GM20000 (cell line): ENCODE results near the gene PCGF3.

Experiments
- DNase-seq: peaks from one replicate; pipeline ENCODE4 v3.0.0; 2012; ENCODE audit warnings: low spot score
- CTCF ChIP-seq: IDR thresholded peaks from 2 replicates; pipeline ENCODE4 v1.5.1; 2012; ENCODE audit warnings: mild to moderate bottlenecking, control low read depth; ENCODE audit errors: extremely low read depth, missing control alignments

The PCGF3 gene

GRCh38 chr4:721261-722168 is 15.9 kb downstream of the PCGF3 start:
- no peak for DNase-seq
- no peak for TF ChIP-seq CTCF

GRCh38 chr4:722169-722725 is 16.6 kb downstream of the PCGF3 start:
- DNase-seq: no peak
- no peak for TF ChIP-seq CTCF

DNA sequence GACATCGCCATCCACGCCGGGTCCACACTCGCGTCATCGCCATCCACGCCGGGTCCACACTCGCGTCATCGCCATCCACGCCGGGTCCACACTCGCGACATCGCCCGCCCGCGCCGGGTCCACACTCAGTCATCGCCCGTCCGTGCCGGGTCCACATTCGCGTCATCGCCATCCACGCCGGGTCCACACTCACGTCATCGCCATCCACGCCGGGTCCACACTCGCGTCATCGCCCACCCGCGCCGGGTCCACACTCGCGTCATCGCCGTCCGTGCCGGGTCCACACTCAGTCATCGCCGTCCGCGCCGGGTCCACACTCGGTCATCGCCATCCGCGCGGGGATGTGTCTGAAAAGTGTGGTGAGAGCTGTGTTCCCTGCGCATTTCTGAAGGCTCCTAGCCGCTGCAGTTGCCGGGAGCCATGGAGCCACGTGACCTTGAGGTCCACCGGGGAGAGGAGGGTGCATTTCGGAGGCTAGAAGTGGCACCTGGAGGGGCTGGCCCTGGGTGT is 17.3 kb downstream of the PCGF3 start:
- no peak for TF ChIP-seq CTCF
- DNase-seq: no peak

DNA sequence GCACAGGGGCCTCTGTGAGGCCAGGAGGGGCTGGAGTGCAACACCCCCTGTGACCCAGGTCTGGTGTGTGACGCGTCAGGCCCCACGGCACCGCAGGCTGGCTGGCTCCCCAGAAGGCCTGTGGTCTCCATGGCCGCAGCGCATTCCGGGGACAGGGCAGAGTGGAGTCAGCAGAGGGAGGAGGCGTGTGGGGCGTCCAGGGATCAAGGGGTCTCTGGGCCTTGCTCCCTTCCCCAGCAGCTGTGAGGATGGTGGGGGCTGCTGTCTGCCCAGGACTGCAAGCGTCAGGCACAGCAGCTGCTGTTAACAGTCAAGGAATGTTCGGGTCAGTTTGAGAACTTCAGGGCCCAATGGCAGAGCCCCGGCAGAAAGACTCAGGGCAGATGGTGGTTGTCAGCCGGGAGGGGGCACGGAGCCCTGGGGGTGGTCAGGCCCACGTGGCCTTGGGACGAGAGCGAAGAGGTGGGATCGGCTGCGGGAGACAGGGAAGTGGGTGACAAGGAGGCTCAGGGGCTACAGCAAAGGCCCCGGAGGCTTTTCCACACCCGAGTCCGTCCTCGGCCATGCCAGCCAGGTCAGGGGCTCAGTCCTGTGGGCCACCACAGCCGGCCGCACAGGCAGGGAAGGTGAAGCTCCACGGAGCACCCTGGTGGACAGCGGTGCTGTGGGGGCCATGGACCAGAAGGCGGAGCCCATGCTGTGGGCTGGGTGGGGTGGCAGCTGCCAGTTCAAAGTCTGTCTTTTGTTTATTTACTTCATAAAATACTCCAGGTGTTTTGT is 18.3 kb downstream of the PCGF3 start:
- no peak for TF ChIP-seq CTCF
- DNase-seq: no peak

DNA sequence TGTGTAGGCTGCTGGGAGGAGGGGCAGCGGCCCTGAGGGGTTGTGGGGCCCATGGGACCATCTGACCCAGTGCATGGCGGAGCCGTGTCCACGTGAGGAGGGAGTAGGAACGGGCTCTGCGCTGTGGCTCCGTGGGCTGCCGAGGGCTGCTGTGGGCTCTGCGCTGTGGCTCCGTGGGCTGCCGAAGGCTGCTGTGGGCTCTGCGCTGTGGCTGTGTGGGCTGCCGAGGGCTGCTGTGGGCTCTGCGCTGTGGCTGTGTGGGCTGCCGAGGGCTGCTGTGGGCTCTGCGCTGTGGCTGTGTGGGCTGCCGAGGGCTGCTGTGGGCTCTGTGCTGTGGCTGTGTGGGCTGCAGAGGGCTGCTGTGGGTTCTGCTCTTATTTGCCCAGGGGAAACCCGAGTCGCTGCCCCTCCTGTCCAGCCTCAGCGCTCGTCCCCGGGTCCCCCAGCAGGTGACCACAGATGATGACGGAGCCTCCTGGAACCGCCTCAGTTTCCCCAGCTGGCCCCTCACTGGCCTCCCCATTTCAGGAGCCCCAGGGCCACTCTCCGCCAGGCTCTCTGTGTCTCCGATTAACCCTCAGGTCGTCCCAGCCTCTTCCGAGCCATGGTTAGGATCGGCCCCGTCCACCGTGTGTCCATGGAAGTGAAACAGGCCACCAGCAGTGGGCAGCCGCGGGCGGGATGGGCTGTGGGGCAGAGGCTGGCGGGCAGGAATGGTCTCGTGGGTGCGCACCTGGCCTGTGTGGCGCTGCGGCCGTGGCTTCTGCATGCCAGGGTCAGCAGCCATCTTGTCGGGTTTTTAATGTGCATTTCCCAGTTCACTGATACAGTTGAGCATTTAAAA is 20.0 kb downstream of the PCGF3 start:
- no peak for TF ChIP-seq CTCF
- DNase-seq: no peak

- DNase-seq: no peak
- TF ChIP-seq CTCF: no peak
These were observed 20.7 kb downstream of the PCGF3 start for GRCh38 chr4:726235-726787.
